GM12801 (cell line): ENCODE data around the gene SLFN14.

Experiments
- CTCF ChIP-seq: IDR thresholded peaks from one replicate; pipeline ENCODE4 v1.5.1; 2011; ENCODE audit warnings: control low read depth; ENCODE audit not compliant: insufficient read length; ENCODE audit errors: extremely low read depth

SLFN14 gene

DNA sequence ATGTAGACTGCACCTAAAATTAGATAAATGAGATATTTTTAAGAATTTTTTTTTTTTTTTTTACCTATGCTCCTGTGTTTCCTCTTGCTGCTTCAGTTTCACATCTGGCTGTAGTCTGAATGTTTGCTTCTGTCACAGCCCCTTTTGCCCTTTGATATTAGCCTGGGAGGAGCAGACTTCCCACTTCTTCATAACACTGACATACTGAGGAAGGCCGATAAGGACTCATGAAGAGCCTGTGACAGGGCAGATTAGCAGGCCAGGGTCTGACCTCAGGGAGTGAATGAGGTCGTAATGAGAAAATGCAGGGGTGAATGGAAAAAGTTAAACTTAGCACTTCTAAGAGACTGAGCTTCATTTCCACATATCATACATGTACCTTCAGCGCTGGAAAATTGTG, at the start of gene SLFN14:
TSS of gene SLFN14 (minus strand) at position 117 of the 400 bp plus-strand sequence. CDS start 2,757 bp downstream, outside the sequence.
- TF ChIP-seq CTCF, result no peak

DNA sequence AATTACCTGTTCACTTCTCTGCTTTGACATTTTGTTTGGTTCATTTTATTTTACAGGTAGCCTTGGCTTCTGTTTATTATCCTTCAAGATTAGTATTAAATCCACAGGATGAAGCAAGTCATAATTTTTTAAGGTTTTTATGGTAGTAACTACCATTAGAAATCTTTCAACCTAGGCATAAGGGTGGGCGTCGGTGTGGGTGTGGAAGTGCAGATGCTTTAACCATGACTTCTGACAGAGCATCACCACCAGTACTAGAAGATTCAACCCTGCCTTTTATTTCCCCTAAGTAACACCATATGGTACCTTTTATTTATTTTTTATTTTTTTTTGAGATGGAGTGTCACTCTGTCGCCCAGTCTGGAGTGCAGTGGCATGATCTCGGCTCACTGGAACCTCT, 49.2 kb upstream of the SLFN14 start:
- no peak for TF ChIP-seq CTCF

GRCh38 chr17:35607239-35607847, 46.7 kb upstream of the SLFN14 start:
- TF ChIP-seq CTCF, result no peak

- TF ChIP-seq CTCF, result no peak
Measured at GRCh38 chr17:35605678-35606077, 45.1 kb upstream of the SLFN14 start.

DNA sequence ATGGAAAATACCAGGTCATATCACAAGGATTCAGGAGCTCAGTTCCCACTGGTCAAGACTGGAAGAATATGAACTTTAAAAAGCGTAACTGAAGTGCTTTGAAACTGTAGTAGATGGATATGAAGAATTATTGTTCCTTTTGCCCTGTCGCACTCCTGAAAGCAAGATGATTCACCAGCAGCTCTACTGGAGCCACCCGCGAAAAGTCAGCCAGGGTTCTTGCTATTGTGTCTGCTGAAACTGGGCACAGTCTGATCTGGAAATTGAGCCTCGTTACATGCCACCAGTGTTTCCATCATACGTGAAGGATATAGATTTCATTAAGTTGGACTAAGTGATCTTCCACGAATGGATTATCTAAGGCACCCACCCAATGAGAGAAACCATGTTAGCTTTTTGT, 43.1 kb upstream of the SLFN14 start:
- no peak for TF ChIP-seq CTCF

GRCh38 chr17:35597604-35598003, 37.0 kb upstream of the SLFN14 start:
- TF ChIP-seq CTCF, result no peak

- TF ChIP-seq CTCF, result no peak
Measured at GRCh38 chr17:35596530-35597233, 36.1 kb upstream of the SLFN14 start.
